ENCODE measurements around the gene TMEM178B. TPM values are rescaled to one million over a fixed set of nuclear protein-coding genes. Genes with fewer than 3 reads are reported as not detected.

TMEM178B gene
- total and polyA plus RNA-seq, 2 donors (not counting 1 experiment from before 2014, with no cell fraction given), result 0.28 to 0.96 TPM

GRCh38 chr7:141313896-141314295, 240.0 kb downstream of the TMEM178B start:
- no peaks in the 10 kb centered on the region for H3K4me1 Mint-ChIP-seq
- Histone ChIP-seq H3K27me3 (replicated peaks in 1 of 4; ENCODE audit: control extremely low read depth in 1 of 4, control insufficient read depth in 3 of 4, insufficient read depth in 4 of 4, low read length in 3 of 4) (no peaks in the 10 kb centered on the region), H3K79me2 (ENCODE audit: control insufficient read depth, insufficient read depth, low read length) (no peaks in the 10 kb centered on the region), H3K36me3 (replicated peaks in 1 of 2; ENCODE audit: control extremely low read depth in 1 of 2, control insufficient read depth in 1 of 2, extremely low read depth in 1 of 2, insufficient read depth in 2 of 2, low read length in 1 of 2) (no peaks in the 10 kb centered on the region), H3K4me2 (replicated peaks; ENCODE audit: low read depth, low read length, poor library complexity, severe bottlenecking) (no peak overlapping the region), H3K9me3 (ENCODE audit: control extremely low read depth in 1 of 3, control insufficient read depth in 2 of 3, insufficient read depth in 1 of 3, low read length in 2 of 3) (no peaks in the 10 kb centered on the region), H4K20me1 (ENCODE audit: control insufficient read depth, insufficient read depth, low read length, poor library complexity, severe bottlenecking) (no peaks in the 10 kb centered on the region), H3K4me3 (ENCODE audit: control extremely low read depth in 1 of 5, extremely low read depth in 1 of 5, insufficient read depth in 1 of 5, low read depth in 2 of 5, low read length in 4 of 5) (no peak overlapping the region), H2AFZ (ENCODE audit: insufficient read depth, low read depth, low read length, poor library complexity, severe bottlenecking) (no peak overlapping the region), H3K4me1 (ENCODE audit: control insufficient read depth in 2 of 2, insufficient read depth in 2 of 2, low read length in 2 of 2) (no peaks in the 10 kb centered on the region), H3K27ac (ENCODE audit: low read length in 2 of 2) (no peak overlapping the region), H3K9ac (ENCODE audit: low read length) (no peak overlapping the region)
- no peaks in the 10 kb centered on the region for H3K9me3 Mint-ChIP-seq (ENCODE audit: insufficient read depth)
- TF ChIP-seq EZH2 (IDR thresholded peaks at IDR 0.05; ENCODE audit: borderline replicate concordance, insufficient read depth, low read depth, low read length, poor library complexity, severe bottlenecking) (no peak), CTCF (IDR thresholded peaks at IDR 0.05) (no peak)
- H3K4me3 Mint-ChIP-seq, result no peak overlapping the region
- no peak overlapping the region for H3K27ac Mint-ChIP-seq
- WGBS (ENCODE audit: insufficient coverage), result 89% methylated on average over 3 of the region's 5 CpGs
- ChIA-PET CTCF (no interaction called here), POLR2A (no interaction called here)
- DNase-seq (no peak), ATAC-seq (ENCODE audit: low read depth) (no peak)
- peaks cover 3% of the 10 kb centered on the region for H3K27me3 Mint-ChIP-seq
- intact Hi-C loops (cut with micrococcal nuclease), result no loop called here

GRCh38 chr7:141317033-141317585, 243.2 kb downstream of the TMEM178B start:
- Mint-ChIP-seq H3K4me3 (no peak overlapping the region), H3K9me3 (ENCODE audit: insufficient read depth) (no peaks in the 10 kb centered on the region), H3K27me3 (peaks cover 3% of the 10 kb centered on the region), H3K4me1 (no peaks in the 10 kb centered on the region), H3K27ac (no peak overlapping the region)
- Histone ChIP-seq H2AFZ (ENCODE audit: insufficient read depth, low read depth, low read length, poor library complexity, severe bottlenecking) (no peak overlapping the region), H4K20me1 (ENCODE audit: control insufficient read depth, insufficient read depth, low read length, poor library complexity, severe bottlenecking) (no peaks in the 10 kb centered on the region), H3K9ac (ENCODE audit: low read length) (no peak overlapping the region), H3K27ac (ENCODE audit: low read length in 2 of 2) (no peak overlapping the region), H3K36me3 (replicated peaks in 1 of 2; ENCODE audit: control extremely low read depth in 1 of 2, control insufficient read depth in 1 of 2, extremely low read depth in 1 of 2, insufficient read depth in 2 of 2, low read length in 1 of 2) (no peaks in the 10 kb centered on the region), H3K4me3 (ENCODE audit: control extremely low read depth in 1 of 5, extremely low read depth in 1 of 5, insufficient read depth in 1 of 5, low read depth in 2 of 5, low read length in 4 of 5) (no peak overlapping the region), H3K79me2 (ENCODE audit: control insufficient read depth, insufficient read depth, low read length) (no peaks in the 10 kb centered on the region), H3K9me3 (ENCODE audit: control extremely low read depth in 1 of 3, control insufficient read depth in 2 of 3, insufficient read depth in 1 of 3, low read length in 2 of 3) (no peaks in the 10 kb centered on the region), H3K4me2 (replicated peaks; ENCODE audit: low read depth, low read length, poor library complexity, severe bottlenecking) (no peak overlapping the region), H3K27me3 (replicated peaks in 1 of 4; ENCODE audit: control extremely low read depth in 1 of 4, control insufficient read depth in 3 of 4, insufficient read depth in 4 of 4, low read length in 3 of 4) (peaks cover 0 to 4% (median 0%) of the 10 kb centered on the region in 4 experiments), H3K4me1 (ENCODE audit: control insufficient read depth in 2 of 2, insufficient read depth in 2 of 2, low read length in 2 of 2) (no peaks in the 10 kb centered on the region)
- 100% methylated on average over 3 of the region's 3 CpGs for WGBS (ENCODE audit: insufficient coverage)
- intact Hi-C loops (cut with micrococcal nuclease), result no loop called here
- ATAC-seq (ENCODE audit: low read depth), result no peak
- CTCF ChIA-PET, result no interaction called here
- no peak for DNase-seq
- POLR2A ChIA-PET, result no interaction called here
- TF ChIP-seq CTCF (IDR thresholded peaks at IDR 0.05) (no peak), EZH2 (IDR thresholded peaks at IDR 0.05; ENCODE audit: borderline replicate concordance, insufficient read depth, low read depth, low read length, poor library complexity, severe bottlenecking) (no peak)

Measured in B cell (primary cell).